ENCODE results near the gene FASN. TPM values are rescaled to one million over a fixed set of nuclear protein-coding genes. Genes with fewer than 3 reads are reported as not detected.

FASN gene
- total and polyA plus RNA-seq, 2 donors (not counting 1 experiment from before 2014, with no cell fraction given) = 19.4 to 35.6 TPM

DNA sequence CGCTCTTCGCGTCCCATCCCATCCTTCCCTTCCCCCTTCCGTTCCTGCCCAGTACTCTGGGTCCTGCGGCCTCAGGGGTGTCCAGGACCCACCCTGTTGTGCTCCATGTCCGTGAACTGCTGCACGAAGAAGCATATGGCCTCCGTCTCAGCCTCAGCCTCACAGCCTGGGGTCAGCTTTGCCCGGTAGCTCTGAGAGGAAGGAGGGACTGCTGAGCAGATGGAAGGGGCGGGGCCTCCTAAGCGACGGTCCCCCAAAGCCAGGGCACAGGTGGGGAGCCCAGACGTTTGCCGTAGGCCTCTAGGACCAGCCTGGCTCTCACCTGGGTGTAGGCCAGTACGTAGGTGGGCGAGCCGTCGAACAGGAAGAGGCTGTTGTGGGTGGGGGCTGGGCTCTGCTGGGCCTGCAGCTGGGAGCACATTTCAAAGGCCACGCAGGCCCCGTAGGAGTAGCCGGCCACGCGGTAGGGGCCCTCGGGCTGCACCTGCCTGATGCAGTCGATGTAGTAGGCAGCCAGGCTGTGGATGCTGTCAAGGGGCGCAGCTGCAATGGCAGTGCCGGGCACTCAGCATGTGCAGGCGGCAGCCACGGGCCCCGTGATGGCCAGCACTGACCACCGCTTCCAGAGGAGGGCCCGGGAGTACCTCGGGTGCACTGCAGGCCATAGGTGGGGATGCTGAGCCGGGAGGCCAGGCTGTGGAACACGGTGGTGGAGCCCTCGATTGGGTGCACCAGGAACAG is 17.8 kb downstream of the FASN start:
- intact Hi-C loops (cut with micrococcal nuclease) = no loop called here
- DNase-seq = no peak
- TF ChIP-seq EZH2 (IDR thresholded peaks at IDR 0.05; ENCODE audit: borderline replicate concordance, insufficient read depth, low read depth, low read length, poor library complexity, severe bottlenecking) = no peak
- TF ChIP-seq, protein P1, sequence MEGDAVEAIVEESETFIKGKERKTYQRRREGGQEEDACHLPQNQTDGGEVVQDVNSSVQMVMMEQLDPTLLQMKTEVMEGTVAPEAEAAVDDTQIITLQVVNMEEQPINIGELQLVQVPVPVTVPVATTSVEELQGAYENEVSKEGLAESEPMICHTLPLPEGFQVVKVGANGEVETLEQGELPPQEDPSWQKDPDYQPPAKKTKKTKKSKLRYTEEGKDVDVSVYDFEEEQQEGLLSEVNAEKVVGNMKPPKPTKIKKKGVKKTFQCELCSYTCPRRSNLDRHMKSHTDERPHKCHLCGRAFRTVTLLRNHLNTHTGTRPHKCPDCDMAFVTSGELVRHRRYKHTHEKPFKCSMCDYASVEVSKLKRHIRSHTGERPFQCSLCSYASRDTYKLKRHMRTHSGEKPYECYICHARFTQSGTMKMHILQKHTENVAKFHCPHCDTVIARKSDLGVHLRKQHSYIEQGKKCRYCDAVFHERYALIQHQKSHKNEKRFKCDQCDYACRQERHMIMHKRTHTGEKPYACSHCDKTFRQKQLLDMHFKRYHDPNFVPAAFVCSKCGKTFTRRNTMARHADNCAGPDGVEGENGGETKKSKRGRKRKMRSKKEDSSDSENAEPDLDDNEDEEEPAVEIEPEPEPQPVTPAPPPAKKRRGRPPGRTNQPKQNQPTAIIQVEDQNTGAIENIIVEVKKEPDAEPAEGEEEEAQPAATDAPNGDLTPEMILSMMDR (IDR thresholded peaks at IDR 0.05) = no peak
- Histone ChIP-seq H3K4me1 (ENCODE audit: control insufficient read depth in 2 of 2, insufficient read depth in 2 of 2, low read length in 2 of 2) (no peaks in the 10 kb centered on the region), H3K9ac (ENCODE audit: low read length) (no peak overlapping the region), H4K20me1 (ENCODE audit: control insufficient read depth, insufficient read depth, low read length, poor library complexity, severe bottlenecking) (no peaks in the 10 kb centered on the region), H3K79me2 (ENCODE audit: control insufficient read depth, insufficient read depth, low read length) (no peaks in the 10 kb centered on the region), H3K4me2 (replicated peaks; ENCODE audit: low read depth, low read length, poor library complexity, severe bottlenecking) (no peak overlapping the region), H3K36me3 (replicated peaks in 1 of 2; ENCODE audit: control extremely low read depth in 1 of 2, control insufficient read depth in 1 of 2, extremely low read depth in 1 of 2, insufficient read depth in 2 of 2, low read length in 1 of 2) (peaks cover 0 to 38% of the 10 kb centered on the region in 2 experiments), H3K27me3 (replicated peaks in 1 of 4; ENCODE audit: control extremely low read depth in 1 of 4, control insufficient read depth in 3 of 4, insufficient read depth in 4 of 4, low read length in 3 of 4) (no peaks in the 10 kb centered on the region), H2AFZ (ENCODE audit: insufficient read depth, low read depth, low read length, poor library complexity, severe bottlenecking) (no peak overlapping the region), H3K9me3 (ENCODE audit: control extremely low read depth in 1 of 3, control insufficient read depth in 2 of 3, insufficient read depth in 1 of 3, low read length in 2 of 3) (no peaks in the 10 kb centered on the region), H3K27ac (ENCODE audit: low read length in 2 of 2) (no peak overlapping the region), H3K4me3 (ENCODE audit: control extremely low read depth in 1 of 5, extremely low read depth in 1 of 5, insufficient read depth in 1 of 5, low read depth in 2 of 5, low read length in 4 of 5) (no peak overlapping the region)
- Mint-ChIP-seq H3K4me1 (no peaks in the 10 kb centered on the region), H3K27ac (no peak overlapping the region), H3K27me3 (no peaks in the 10 kb centered on the region), H3K9me3 (ENCODE audit: insufficient read depth) (no peaks in the 10 kb centered on the region), H3K4me3 (no peak overlapping the region)
- WGBS (ENCODE audit: insufficient coverage) = 94% methylated on average over 36 of the region's 36 CpGs
- POLR2A ChIA-PET = no interaction called here
- no peak for ATAC-seq (ENCODE audit: low read depth)
- CTCF ChIA-PET = no interaction called here

DNA sequence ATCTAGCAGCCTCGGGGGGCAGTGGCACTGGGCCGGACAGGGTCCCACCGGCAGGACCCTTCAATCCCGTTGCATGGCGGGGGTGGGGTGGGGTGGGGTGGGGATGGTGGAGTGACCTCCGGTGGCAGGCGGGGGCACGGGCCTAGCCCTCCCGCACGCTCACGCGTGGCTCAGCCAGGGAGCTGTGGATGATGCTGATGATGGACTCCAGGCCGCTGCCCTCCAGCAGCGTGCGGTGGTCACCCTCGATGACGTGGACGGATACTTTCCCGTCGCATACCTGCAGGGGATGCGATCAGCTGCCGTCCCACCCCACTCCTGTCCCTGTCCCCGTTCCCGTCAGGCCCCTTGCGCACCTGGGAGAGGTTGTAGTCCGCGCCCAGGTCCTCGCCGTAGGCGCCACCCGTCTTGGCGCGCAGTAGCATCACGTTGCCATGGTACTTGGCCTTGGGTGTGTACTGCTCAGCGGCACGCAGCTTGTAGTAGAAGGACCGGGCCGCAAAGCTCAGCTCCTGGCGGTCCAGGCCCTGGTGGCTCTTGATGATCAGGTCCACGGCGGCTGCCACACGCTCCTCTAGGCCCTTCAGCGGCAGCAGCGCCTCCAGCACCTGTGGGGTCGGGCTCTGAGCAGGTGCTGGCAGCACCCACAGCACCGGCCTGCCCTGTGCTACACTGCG is 18.9 kb downstream of the FASN start:
- intact Hi-C loops (cut with micrococcal nuclease) = no loop called here
- Histone ChIP-seq H3K27me3 (replicated peaks in 1 of 4; ENCODE audit: control extremely low read depth in 1 of 4, control insufficient read depth in 3 of 4, insufficient read depth in 4 of 4, low read length in 3 of 4) (no peaks in the 10 kb centered on the region), H3K4me3 (ENCODE audit: control extremely low read depth in 1 of 5, extremely low read depth in 1 of 5, insufficient read depth in 1 of 5, low read depth in 2 of 5, low read length in 4 of 5) (no peak overlapping the region), H3K9me3 (ENCODE audit: control extremely low read depth in 1 of 3, control insufficient read depth in 2 of 3, insufficient read depth in 1 of 3, low read length in 2 of 3) (no peaks in the 10 kb centered on the region), H4K20me1 (ENCODE audit: control insufficient read depth, insufficient read depth, low read length, poor library complexity, severe bottlenecking) (no peaks in the 10 kb centered on the region), H2AFZ (ENCODE audit: insufficient read depth, low read depth, low read length, poor library complexity, severe bottlenecking) (no peak overlapping the region), H3K4me2 (replicated peaks; ENCODE audit: low read depth, low read length, poor library complexity, severe bottlenecking) (no peak overlapping the region), H3K9ac (ENCODE audit: low read length) (no peak overlapping the region), H3K79me2 (ENCODE audit: control insufficient read depth, insufficient read depth, low read length) (no peaks in the 10 kb centered on the region), H3K36me3 (replicated peaks in 1 of 2; ENCODE audit: control extremely low read depth in 1 of 2, control insufficient read depth in 1 of 2, extremely low read depth in 1 of 2, insufficient read depth in 2 of 2, low read length in 1 of 2) (peaks cover 0 to 33% of the 10 kb centered on the region in 2 experiments), H3K4me1 (ENCODE audit: control insufficient read depth in 2 of 2, insufficient read depth in 2 of 2, low read length in 2 of 2) (no peaks in the 10 kb centered on the region), H3K27ac (ENCODE audit: low read length in 2 of 2) (no peak overlapping the region)
- H3K27ac Mint-ChIP-seq = no peak overlapping the region
- WGBS (ENCODE audit: insufficient coverage) = 97% methylated on average over 42 of the region's 47 CpGs
- ChIA-PET CTCF (no interaction called here), POLR2A (no interaction called here)
- no peaks in the 10 kb centered on the region for H3K4me1 Mint-ChIP-seq
- no peaks in the 10 kb centered on the region for H3K9me3 Mint-ChIP-seq (ENCODE audit: insufficient read depth)
- no peak for TF ChIP-seq EZH2 (IDR thresholded peaks at IDR 0.05; ENCODE audit: borderline replicate concordance, insufficient read depth, low read depth, low read length, poor library complexity, severe bottlenecking)
- TF ChIP-seq, protein P1 (IDR thresholded peaks at IDR 0.05) = no peak
- no peak for DNase-seq
- ATAC-seq (ENCODE audit: low read depth) = no peak
- H3K4me3 Mint-ChIP-seq = no peak overlapping the region
- no peaks in the 10 kb centered on the region for H3K27me3 Mint-ChIP-seq

Data from B cell (primary cell).